Motor neuron (in vitro differentiated cells): ENCODE data around the gene CYSLTR2. TPM values are rescaled to one million over a fixed set of nuclear protein-coding genes. Genes with fewer than 3 reads are reported as not detected.
"Not testable (repeated sequence)": the region's sequence is repeated elsewhere in the genome, so short reads cannot be mapped to it uniquely, and the experiment has no call there.

Experiments
- ATAC-seq, 8 experiments: fragments of 200-7000 bp; cut with Tn5 transposase; replicated peaks in 6 of 8; 2 replicates each; pipeline ENCODE4 v1.8.0; 2021; ENCODE audit warnings: mild to moderate bottlenecking in 8 of 8, moderate library complexity in 8 of 8
- H3K27ac ChIP-seq, 2 donors: fragments of 250-450 bp; sonication (Bioruptor Pico); 2 replicates each; pipeline ENCODE4 v1.9.0; 2021; ENCODE audit warnings: antibody characterized with exemption in 2 of 2, mild to moderate bottlenecking in 2 of 2, moderate library complexity in 1 of 2
- H3K4me1 ChIP-seq, 2 donors: fragments of 250-450 bp; sonication (Bioruptor Pico); replicated peaks in 1 of 2; 2 replicates each; pipeline ENCODE4 v1.6.1; 2021; ENCODE audit warnings: antibody characterized with exemption in 2 of 2, mild to moderate bottlenecking in 2 of 2, moderate library complexity in 1 of 2
- H3K4me3 ChIP-seq, 5 donors: fragments of 250-450 bp; sonication (Bioruptor Pico); 2 replicates each; pipeline ENCODE4 v1.9.0; 2021; ENCODE audit warnings: antibody characterized with exemption in 5 of 5, mild to moderate bottlenecking in 5 of 5, moderate library complexity in 4 of 5
- WGBS, 10 experiments: fragments of 450-650 bp; shearing (Covaris generic); methylation state at CpG; one replicate each; pipeline ENCODE4 v1.0.0; 2022; 5-methylcytosine and 5-hydroxymethylcytosine counted together
- in situ Hi-C, 9 experiments: fragments of 400-800 bp; cut with MboI; loops; one replicate each; pipeline ENCODE4 v1.15.0; 2021; ENCODE audit warnings: low sequenced_read_pairs in 9 of 9, low pct_unique_long_range_greater_than_20kb in 2 of 9; ENCODE audit not compliant: unreplicated experiment in 9 of 9
- total RNA-seq, 8 experiments: library from RNA; unstranded; fragments of 300-600 nt; gene quantifications; 2 replicates each; pipeline versions ENCODE4 v1.2.3 to v1.2.4, GENCODE V29; 2022

The CYSLTR2 gene
- total RNA-seq, 8 experiments from 2014 or later, result 0.05 to 0.33 (median 0.13) TPM; not detected in 2

- in situ Hi-C loops, result no loop called here
- ATAC-seq, result no peak
- 43 to 100% (median 79%) methylated on average over 1 to 2 of the region's 2 CpGs; no CpG with 5 or more reads in 4 of the 10 experiments for WGBS, 10 experiments
Measured at GRCh38 chr13:48648446-48648845, 5.3 kb upstream of the CYSLTR2 start.

GRCh38 chr13:48652851-48653471 lies 768 bp upstream of the CYSLTR2 start:
- WGBS, 10 experiments, result 0 to 100% (median 78%) methylated on average over 2 to 3 of the region's 3 CpGs; no CpG with 5 or more reads in 1 of the 10 experiments
- no peak overlapping the region for H3K27ac ChIP-seq
- no peak for ATAC-seq
- in situ Hi-C loops, result no loop called here
- H3K4me3 ChIP-seq, result no peak overlapping the region
- no peaks in the 10 kb centered on the region for H3K4me1 ChIP-seq

More at GRCh38 chr13:48648446-48648845, 5.3 kb upstream of the CYSLTR2 start:
- Histone ChIP-seq H3K4me1 (no peaks in the 10 kb centered on the region), H3K4me3 (no peak overlapping the region), H3K27ac (no peak overlapping the region)

GRCh38 chr13:48654511-48654910 lies 782 bp downstream of the CYSLTR2 start:
- 0 to 100% (median 75%) methylated on average over 1 of the region's 1 CpG; no CpG with 5 or more reads in 5 of the 10 experiments for WGBS, 10 experiments
- in situ Hi-C loops, result no loop called here
- no peaks in the 10 kb centered on the region for H3K4me1 ChIP-seq
- no peak for ATAC-seq
- no peak overlapping the region for H3K27ac ChIP-seq
- H3K4me3 ChIP-seq, result no peak overlapping the region

DNA sequence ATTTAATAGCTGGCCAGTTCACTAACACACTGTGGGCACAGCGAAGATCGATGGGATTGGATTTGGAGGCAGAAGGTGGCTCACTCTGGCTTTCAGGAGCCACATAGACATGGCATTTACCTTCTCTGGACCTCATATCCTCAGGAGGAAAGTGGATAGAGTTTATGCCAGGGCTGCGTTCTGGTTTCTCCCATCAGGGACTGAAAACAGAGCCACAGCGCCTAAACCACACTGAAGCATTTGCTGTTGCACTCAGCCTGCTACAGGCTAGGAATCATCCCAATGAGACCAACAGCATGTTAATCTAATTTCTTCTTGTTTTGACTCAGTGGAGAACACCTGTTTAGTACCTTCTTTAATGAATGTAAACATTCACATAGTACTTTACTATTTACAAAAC lies 1.6 kb downstream of the CYSLTR2 start:
- 40 to 100% (median 95%) methylated on average over 1 to 4 of the region's 4 CpGs; no CpG with 5 or more reads in 3 of the 10 experiments for WGBS, 10 experiments
- no peak overlapping the region for H3K27ac ChIP-seq
- ATAC-seq, result no peak
- in situ Hi-C loops, result no loop called here
- H3K4me3 ChIP-seq, result no peak overlapping the region
- H3K4me1 ChIP-seq, result no peaks in the 10 kb centered on the region

- 0 to 100% (median 90%) methylated on average over 1 to 3 of the region's 3 CpGs; no CpG with 5 or more reads in 3 of the 10 experiments for WGBS, 10 experiments
- ATAC-seq, result no peak
- in situ Hi-C loops, result no loop called here
- Histone ChIP-seq H3K4me3 (no peak overlapping the region), H3K4me1 (no peaks in the 10 kb centered on the region), H3K27ac (no peak overlapping the region)
Measured at GRCh38 chr13:48656608-48657007, 2.9 kb downstream of the CYSLTR2 start.

DNA sequence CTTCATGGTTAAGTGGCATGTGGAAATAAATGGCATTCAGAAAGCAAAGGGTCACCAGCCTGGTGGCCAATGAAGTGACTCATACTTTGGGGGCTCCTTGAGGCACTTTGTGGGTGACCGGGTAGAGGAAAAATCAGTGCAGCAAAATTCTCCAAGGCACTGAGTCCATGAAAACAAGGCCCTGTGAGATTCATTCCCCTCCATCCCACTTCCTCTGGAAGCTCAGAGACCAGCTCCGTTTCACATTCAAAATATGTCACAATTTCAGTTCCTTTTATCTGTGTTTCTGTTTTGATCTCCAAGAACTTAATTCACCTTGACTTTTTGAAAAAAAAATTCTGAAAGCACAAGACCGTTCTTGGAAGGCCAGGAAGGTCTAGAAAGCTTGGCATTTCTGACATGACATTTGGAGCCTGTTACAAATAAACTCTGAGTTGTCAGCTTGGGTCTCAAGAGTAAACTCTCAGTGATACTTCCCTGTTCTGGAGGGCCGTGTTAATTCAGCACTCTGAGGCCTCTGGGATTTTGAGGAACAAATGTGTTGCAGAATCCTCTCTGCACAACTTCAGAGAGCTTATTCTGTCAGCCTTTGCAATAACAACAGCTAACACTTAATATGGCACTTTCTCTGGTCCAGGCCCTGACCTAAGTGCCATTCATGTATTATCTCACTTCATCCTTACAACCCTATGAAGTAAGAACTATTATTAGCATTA lies 6.8 kb downstream of the CYSLTR2 start:
- 0 to 89% (median 60%) methylated on average over 1 to 4 of the region's 4 CpGs for WGBS, 10 experiments
- no peak for ATAC-seq
- in situ Hi-C loops, result no loop called here

DNA sequence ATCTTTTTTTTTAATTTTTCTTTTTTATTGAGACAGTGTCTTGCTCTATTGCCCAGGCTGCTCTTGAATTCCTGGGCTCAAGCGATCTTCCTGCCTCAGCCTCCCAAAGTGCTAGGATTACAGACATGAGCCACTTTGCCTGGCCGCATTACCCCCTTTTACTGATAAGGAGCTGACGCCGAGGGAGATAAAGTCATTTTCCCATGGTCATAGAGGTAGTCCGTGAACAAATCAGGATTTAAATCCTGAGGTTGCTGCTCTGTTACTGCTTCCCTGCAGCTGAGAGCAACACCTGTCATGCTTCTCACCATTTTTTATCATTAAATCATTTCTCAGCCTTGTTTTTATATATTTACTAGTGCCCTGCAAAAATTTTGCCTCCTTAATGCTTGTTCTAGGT lies 7.4 kb downstream of the CYSLTR2 start:
- H3K27ac ChIP-seq, result no peak overlapping the region
- no peak for ATAC-seq
- H3K4me1 ChIP-seq, result no peaks in the 10 kb centered on the region
- in situ Hi-C loops, result no loop called here
- WGBS, 10 experiments, result 55 to 100% (median 88%) methylated on average over 1 to 5 of the region's 5 CpGs
- no peak overlapping the region for H3K4me3 ChIP-seq

More for the DNA sequence above, 6.8 kb downstream of the CYSLTR2 start:
- Histone ChIP-seq H3K4me1 (no peaks in the 10 kb centered on the region), H3K27ac (no peak overlapping the region), H3K4me3 (no peak overlapping the region)

GRCh38 chr13:48662226-48662625 lies 8.5 kb downstream of the CYSLTR2 start:
- no peaks in the 10 kb centered on the region for H3K4me1 ChIP-seq
- no peak overlapping the region for H3K27ac ChIP-seq
- WGBS, 10 experiments, result 0 to 100% (median 67%) methylated on average over 1 of the region's 1 CpG; no CpG with 5 or more reads in 2 of the 10 experiments
- no peak for ATAC-seq
- in situ Hi-C loops, result no loop called here
- no peak overlapping the region for H3K4me3 ChIP-seq

DNA sequence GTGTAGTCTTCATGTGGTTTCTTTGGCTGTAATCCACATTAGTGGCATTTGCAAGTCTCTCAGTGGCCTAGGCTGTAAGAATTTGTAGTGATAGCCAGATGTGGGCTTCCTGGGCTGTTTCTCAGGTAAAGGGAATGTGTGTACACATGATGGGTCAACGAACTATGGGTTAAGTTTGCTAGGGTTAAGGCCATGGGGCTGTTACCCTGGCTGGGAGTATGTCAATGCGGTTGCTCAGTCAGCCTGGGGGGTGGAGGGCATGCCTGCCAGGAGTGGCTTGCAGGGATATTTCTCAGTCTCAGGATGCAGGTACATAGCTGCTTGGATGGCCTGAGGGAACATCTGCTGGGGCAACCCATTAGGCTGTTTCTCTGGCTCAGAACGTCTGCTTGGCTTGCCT lies 13.4 kb downstream of the CYSLTR2 start:
- in situ Hi-C loops, result no loop called here
- Histone ChIP-seq H3K27ac (no peak overlapping the region), H3K4me1 (no peaks in the 10 kb centered on the region), H3K4me3 (no peak overlapping the region)
- 0 to 100% (median 53%) methylated on average over 1 to 3 of the region's 3 CpGs; no CpG with 5 or more reads in 3 of the 10 experiments for WGBS, 10 experiments
- no peak for ATAC-seq

DNA sequence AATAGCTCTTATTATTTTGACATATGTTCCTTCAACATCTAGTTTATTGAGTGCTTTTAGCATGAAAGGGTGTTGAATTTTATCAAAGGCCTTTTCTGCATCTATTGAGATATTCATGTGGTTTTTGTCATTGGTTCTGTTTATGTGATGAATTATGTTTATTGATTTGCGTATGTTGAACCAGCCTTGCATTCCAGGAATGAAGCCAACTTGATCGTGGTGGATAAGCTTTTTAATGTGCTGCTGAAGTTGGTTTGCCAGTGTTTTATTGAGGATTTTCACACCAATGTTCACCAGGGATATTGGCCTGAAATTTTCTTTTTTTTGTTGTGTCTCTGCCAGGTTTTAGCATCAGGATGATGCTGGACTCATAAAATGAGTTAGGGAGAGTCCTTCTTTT lies 17.7 kb downstream of the CYSLTR2 start:
- WGBS, 10 experiments, result 0 to 77% (median 40%) methylated on average over 1 to 2 of the region's 2 CpGs; no CpG with 5 or more reads in 1 of the 10 experiments
- H3K27ac ChIP-seq, H3K4me3 ChIP-seq, in situ Hi-C loops, H3K4me1 ChIP-seq, ATAC-seq: not testable (repeated sequence)

DNA sequence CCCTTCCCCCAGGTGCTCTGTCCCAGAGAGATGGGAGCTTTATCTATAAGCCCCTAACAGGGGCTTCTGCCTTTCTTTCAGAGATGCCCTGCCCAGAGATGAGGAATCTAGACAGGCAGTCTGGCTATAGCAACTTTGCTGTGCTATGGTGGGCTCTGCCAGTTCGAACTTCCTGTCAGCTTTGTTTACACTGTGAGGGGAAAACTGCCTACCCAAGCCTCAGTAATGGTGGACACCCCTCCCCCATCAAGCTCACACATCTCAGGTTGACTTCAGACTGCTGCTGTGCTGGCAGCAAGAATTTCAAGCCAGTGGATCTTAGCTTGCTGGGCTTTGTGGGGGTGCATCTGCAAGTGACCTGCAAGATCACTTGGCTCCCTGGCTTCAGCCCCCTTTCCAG lies 21.5 kb downstream of the CYSLTR2 start:
- Histone ChIP-seq H3K27ac (no peak overlapping the region), H3K4me1 (no peaks in the 10 kb centered on the region), H3K4me3 (no peak overlapping the region)
- 0 to 80% (median 60%) methylated on average over 1 of the region's 1 CpG; no CpG with 5 or more reads in 7 of the 10 experiments for WGBS, 10 experiments
- no peak for ATAC-seq
- in situ Hi-C loops, result no loop called here

DNA sequence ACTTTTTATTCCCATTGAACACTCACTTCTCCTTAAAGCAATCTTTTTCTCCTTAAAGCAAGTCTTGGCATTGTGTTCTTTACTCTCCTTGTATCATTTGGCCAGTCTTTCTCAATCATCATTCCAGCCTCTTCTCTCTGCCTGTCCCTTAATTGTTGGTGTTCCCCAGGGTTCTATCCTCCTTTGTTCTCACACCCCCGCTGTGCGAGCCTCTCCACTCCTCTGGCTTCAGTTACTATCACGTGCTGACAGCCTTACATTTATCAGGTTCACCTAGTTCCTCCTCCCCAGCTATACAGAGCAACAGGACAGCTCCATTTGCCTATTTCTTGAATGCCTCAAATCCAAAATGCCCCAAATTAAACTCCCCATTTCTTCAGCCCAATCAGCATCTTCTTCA lies 24.6 kb downstream of the CYSLTR2 start:
- in situ Hi-C loops, result no loop called here
- no peak for ATAC-seq
- Histone ChIP-seq H3K4me3 (no peak overlapping the region), H3K27ac (no peak overlapping the region), H3K4me1 (no peaks in the 10 kb centered on the region)
- WGBS, 10 experiments, result 0 to 100% (median 59%) methylated on average over 1 to 3 of the region's 3 CpGs

DNA sequence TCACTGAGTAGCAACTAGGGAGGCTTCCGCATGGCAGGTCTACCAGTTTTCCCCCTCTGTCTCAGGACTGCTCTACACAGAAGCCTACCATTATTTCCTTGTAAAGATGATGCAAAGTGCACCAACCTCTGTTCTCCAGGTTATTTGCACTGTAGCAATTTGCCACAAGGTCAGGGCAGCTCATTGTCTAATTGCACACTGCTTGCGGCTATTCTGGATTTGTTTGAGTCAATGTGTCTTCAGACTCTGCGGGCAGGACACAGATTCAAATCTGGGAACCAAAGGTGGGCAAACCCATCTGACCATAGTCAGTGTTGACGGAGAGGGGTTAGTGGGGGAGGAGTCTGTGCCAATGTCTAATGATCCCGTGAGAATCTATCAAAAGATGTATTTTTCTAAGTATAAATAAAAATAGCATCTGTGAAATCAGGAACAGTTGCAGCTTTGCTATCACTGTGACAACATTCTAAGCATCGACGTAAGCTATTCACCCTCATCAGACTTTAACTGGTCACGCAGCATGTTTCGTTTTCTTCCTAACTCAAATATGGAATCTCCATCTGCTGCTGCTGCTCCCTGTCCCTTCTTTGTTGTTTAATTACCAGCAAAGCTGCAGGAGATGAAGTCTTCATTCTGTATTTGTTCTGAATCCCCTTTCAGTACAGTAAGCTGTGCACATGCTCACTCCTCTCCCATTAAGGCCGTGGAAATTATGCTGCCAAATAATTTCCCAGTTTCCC lies 26.4 kb downstream of the CYSLTR2 start:
- 53 to 96% (median 87%) methylated on average over 2 to 9 of the region's 10 CpGs; no CpG with 5 or more reads in 1 of the 10 experiments for WGBS, 10 experiments
- in situ Hi-C loops, result no loop called here
- no peak overlapping the region for H3K4me3 ChIP-seq
- no peaks in the 10 kb centered on the region for H3K4me1 ChIP-seq
- no peak for ATAC-seq
- H3K27ac ChIP-seq, result no peak overlapping the region
